HCT116 (cell line): Measurements from ENCODE around the gene FSTL4. TPM values are rescaled to one million over a fixed set of nuclear protein-coding genes. Genes with fewer than 3 reads are reported as not detected.
A peak's percentile ranks its signal among the peaks of the same experiment; 100 is the strongest.

Experiments used
- ATAC-seq: fragments of 200-7000 bp; cut with Tn5 transposase; 2 replicates; pipeline ENCODE4 v1.9.1; 2020; ENCODE audit warnings: mild to moderate bottlenecking, moderate library complexity
- BruUV-seq: library from RNA; stranded (reverse); fragments of 400-500 nt; replicated peaks from 2 replicates; lab custom pipeline; 2021; lab: Mats Ljungman, UMichigan
- CTCF ChIA-PET: fragments of 300-600 bp; sonication (Branson Sonifier 250); formaldehyde crosslinking; loops from one replicate; lab custom pipeline; 2021; ENCODE audit warnings: antibody characterized with exemption; lab: Charles Lee
- POLR2A ChIA-PET: fragments of 300-600, 350-600 bp; sonication (Branson Sonifier 250); formaldehyde crosslinking; loops from one replicate; lab custom pipeline; 2021; ENCODE audit warnings: antibody characterized with exemption; lab: Charles Lee
- RAD21 ChIA-PET, 2 experiments: fragments of 300-600 bp; sonication (Branson Sonifier 250); formaldehyde crosslinking; loops; one replicate each; lab custom pipeline; 2023; ENCODE audit warnings: low total read pairs in 2 of 2; ENCODE audit not compliant: uncharacterized antibody in 2 of 2, unreplicated experiment in 2 of 2, low non-redundant PET in 1 of 2; lab: Charles Lee
- DNase-seq: peaks from one replicate; pipeline ENCODE4 v3.0.0-alpha.2; 2010; ENCODE audit warnings: low read depth, low spot score
- H2AFZ ChIP-seq: fragments of 200-600 bp; shearing (Covaris generic), sonication (generic); 2 replicates; pipeline ENCODE4 v1.6.1; 2017; ENCODE audit warnings: low read depth, mixed run types, mixed read lengths, antibody characterized with exemption, low read length; ENCODE audit not compliant: poor library complexity, severe bottlenecking
- H3K27ac ChIP-seq: 2 replicates; pipeline ENCODE4 v1.5.1; 2012; ENCODE audit warnings: low read depth, low read length
- H3K27me3 ChIP-seq: fragments of 200-600 bp; sonication (generic); 2 replicates; pipeline ENCODE4 v1.6.1; 2016; ENCODE audit warnings: mixed run types, low read length, mixed read lengths; ENCODE audit not compliant: insufficient read depth
- H3K36me3 ChIP-seq, 2 experiments: fragments of 200-500 bp in 1 of 2; fragments of 200-600 bp in 1 of 2; sonication (Bioruptor generic) in 1 of 2; sonication (generic) in 1 of 2; 2 replicates each; pipeline versions ENCODE4 v1.5.1 to v1.6.1; 2014 to 2016; ENCODE audit warnings: low read length in 2 of 2, inconsistent platforms in 1 of 2, mixed read lengths in 1 of 2, mixed run types in 1 of 2; ENCODE audit not compliant: insufficient read depth in 2 of 2, control insufficient read depth in 1 of 2
- H3K4me1 ChIP-seq, 2 experiments: fragments of 200-600 bp in 1 of 2; sonication (generic) in 1 of 2; 2 replicates each; pipeline versions ENCODE4 v1.5.1 to v1.6.1; 2012 to 2017; ENCODE audit warnings: low read length in 2 of 2, inconsistent platforms in 1 of 2, mild to moderate bottlenecking in 1 of 2, mixed read lengths in 1 of 2, mixed run types in 1 of 2, moderate library complexity in 1 of 2; ENCODE audit not compliant: insufficient read depth in 2 of 2, control insufficient read depth in 1 of 2
- H3K4me2 ChIP-seq: fragments of 200-600 bp; sonication (generic); 2 replicates; pipeline ENCODE4 v1.6.1; 2017; ENCODE audit warnings: mixed run types, low read length, mixed read lengths
- H3K4me3 ChIP-seq, 2 experiments: fragments of 200-600 bp in 1 of 2; sonication (generic) in 1 of 2; replicated peaks in 1 of 2; 2 replicates each; pipeline ENCODE4 v1.5.1; 2011 to 2016; ENCODE audit warnings: low read length in 2 of 2, control low read depth in 1 of 2, low read depth in 1 of 2, mild to moderate bottlenecking in 1 of 2, mixed read lengths in 1 of 2, mixed run types in 1 of 2
- H3K79me2 ChIP-seq: fragments of 200-600 bp; sonication (generic); 2 replicates; pipeline ENCODE4 v1.6.1; 2017; ENCODE audit warnings: mild to moderate bottlenecking, mixed run types, low read length, moderate library complexity, mixed read lengths; ENCODE audit not compliant: insufficient read depth
- H3K9ac ChIP-seq: fragments of 200-600 bp; sonication (generic); 2 replicates; pipeline ENCODE4 v1.6.1; 2016; ENCODE audit warnings: low read length, mixed read lengths
- H3K9me2 ChIP-seq: fragments of 200-600 bp; sonication (generic), shearing (Covaris generic); 2 replicates; pipeline ENCODE4 v1.6.1; 2017; ENCODE audit warnings: mixed run types, mild to moderate bottlenecking, moderate library complexity; ENCODE audit not compliant: insufficient read depth
- H3K9me3 ChIP-seq, 2 experiments: fragments of 200-500 bp in 1 of 2; fragments of 200-600 bp in 1 of 2; sonication (Bioruptor generic) in 1 of 2; sonication (generic) in 1 of 2; 2 replicates each; pipeline ENCODE4 v1.6.1; 2014 to 2017; ENCODE audit warnings: low read length in 2 of 2, mixed read lengths in 2 of 2, inconsistent platforms in 1 of 2, low read depth in 1 of 2, mild to moderate bottlenecking in 1 of 2, mixed run types in 1 of 2, moderate library complexity in 1 of 2; ENCODE audit not compliant: control insufficient read depth in 1 of 2, insufficient read depth in 1 of 2
- H4K20me1 ChIP-seq: fragments of 200-600 bp; sonication (generic), shearing (Covaris generic); 2 replicates; pipeline ENCODE4 v1.6.1; 2017; ENCODE audit warnings: mixed run types, mild to moderate bottlenecking, moderate library complexity; ENCODE audit not compliant: insufficient read depth
- FOSL1 ChIP-seq: IDR thresholded peaks from 2 replicates; pipeline ENCODE4 v1.6.1; 2012; ENCODE audit warnings: low read depth
- JUND ChIP-seq: IDR thresholded peaks from 2 replicates; pipeline ENCODE4 v1.6.1; 2012
- POLR2A ChIP-seq: IDR thresholded peaks from 2 replicates; pipeline ENCODE4 v1.7.0; 2011; ENCODE audit warnings: borderline replicate concordance; ENCODE audit not compliant: insufficient read depth, insufficient read length; ENCODE audit errors: extremely low read depth
- SRF ChIP-seq: IDR thresholded peaks from 2 replicates; pipeline ENCODE4 v1.6.1; 2012; ENCODE audit warnings: low read depth
- TCF7L2 ChIP-seq: IDR thresholded peaks from 2 replicates; pipeline ENCODE4 v1.7.0; 2011; ENCODE audit warnings: borderline replicate concordance, inconsistent platforms; ENCODE audit not compliant: insufficient read depth, insufficient read length; ENCODE audit errors: extremely low read depth
- ZNF274 ChIP-seq: fragments of 200-500 bp; sonication (Bioruptor generic); IDR thresholded peaks from 2 replicates; pipeline ENCODE4 v1.6.1; 2014; ENCODE audit warnings: mild to moderate bottlenecking, low read depth, low read length, inconsistent platforms
- intact Hi-C: fragments of 100-400 bp; cut with micrococcal nuclease; formaldehyde crosslinking; loops from 2 replicates; pipeline ENCODE4 v1.10.0; 2022
- total RNA-seq: library from RNA; stranded (reverse); gene quantifications from one replicate; pipeline ENCODE4 v1.2.1, GENCODE V29; 2021; ENCODE audit not compliant: unreplicated experiment
- TF ChIP-seq, protein P1 (sequence below): IDR thresholded peaks from 2 replicates; pipeline ENCODE4 v1.6.1; 2012
- TF ChIP-seq, protein P2 (sequence below): IDR thresholded peaks from 2 replicates; pipeline ENCODE4 v1.6.1; 2012; ENCODE audit warnings: low read depth
- TF ChIP-seq, protein P3 (sequence below): IDR thresholded peaks from 2 replicates; pipeline ENCODE4 v1.6.1; 2011; ENCODE audit warnings: mild to moderate bottlenecking, low read length, moderate library complexity; ENCODE audit not compliant: insufficient replicate concordance; ENCODE audit errors: extremely low read depth

The FSTL4 gene
- total RNA-seq, 1 experiment from 2014 or later = 0.37 TPM

DNA sequence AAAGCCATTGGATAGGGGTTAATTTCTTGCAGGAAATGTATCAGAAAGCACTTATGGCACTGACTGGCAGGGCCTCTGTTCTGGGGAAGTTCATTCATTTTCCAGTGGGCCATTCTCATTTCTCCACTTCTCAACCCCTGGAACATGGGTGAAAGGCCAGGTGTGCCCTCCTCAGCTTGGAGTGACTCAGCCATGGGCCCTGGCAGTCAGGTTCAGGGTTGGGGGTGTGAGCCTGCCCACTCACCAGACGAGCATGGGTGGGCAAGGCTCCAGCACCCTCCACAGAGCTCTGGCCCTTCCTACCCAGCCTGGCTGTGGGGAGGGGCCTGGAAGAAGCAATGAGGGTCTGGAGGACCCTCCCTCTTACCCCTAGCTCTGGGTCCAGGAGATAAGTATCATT lies 386.2 kb downstream of the FSTL4 start (continued):
- TF ChIP-seq, protein P1, sequence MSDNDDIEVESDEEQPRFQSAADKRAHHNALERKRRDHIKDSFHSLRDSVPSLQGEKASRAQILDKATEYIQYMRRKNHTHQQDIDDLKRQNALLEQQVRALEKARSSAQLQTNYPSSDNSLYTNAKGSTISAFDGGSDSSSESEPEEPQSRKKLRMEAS = no peak
- TF ChIP-seq, protein P2, sequence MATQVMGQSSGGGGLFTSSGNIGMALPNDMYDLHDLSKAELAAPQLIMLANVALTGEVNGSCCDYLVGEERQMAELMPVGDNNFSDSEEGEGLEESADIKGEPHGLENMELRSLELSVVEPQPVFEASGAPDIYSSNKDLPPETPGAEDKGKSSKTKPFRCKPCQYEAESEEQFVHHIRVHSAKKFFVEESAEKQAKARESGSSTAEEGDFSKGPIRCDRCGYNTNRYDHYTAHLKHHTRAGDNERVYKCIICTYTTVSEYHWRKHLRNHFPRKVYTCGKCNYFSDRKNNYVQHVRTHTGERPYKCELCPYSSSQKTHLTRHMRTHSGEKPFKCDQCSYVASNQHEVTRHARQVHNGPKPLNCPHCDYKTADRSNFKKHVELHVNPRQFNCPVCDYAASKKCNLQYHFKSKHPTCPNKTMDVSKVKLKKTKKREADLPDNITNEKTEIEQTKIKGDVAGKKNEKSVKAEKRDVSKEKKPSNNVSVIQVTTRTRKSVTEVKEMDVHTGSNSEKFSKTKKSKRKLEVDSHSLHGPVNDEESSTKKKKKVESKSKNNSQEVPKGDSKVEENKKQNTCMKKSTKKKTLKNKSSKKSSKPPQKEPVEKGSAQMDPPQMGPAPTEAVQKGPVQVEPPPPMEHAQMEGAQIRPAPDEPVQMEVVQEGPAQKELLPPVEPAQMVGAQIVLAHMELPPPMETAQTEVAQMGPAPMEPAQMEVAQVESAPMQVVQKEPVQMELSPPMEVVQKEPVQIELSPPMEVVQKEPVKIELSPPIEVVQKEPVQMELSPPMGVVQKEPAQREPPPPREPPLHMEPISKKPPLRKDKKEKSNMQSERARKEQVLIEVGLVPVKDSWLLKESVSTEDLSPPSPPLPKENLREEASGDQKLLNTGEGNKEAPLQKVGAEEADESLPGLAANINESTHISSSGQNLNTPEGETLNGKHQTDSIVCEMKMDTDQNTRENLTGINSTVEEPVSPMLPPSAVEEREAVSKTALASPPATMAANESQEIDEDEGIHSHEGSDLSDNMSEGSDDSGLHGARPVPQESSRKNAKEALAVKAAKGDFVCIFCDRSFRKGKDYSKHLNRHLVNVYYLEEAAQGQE = no peak
- no peak for TF ChIP-seq POLR2A
- TF ChIP-seq, protein P3, sequence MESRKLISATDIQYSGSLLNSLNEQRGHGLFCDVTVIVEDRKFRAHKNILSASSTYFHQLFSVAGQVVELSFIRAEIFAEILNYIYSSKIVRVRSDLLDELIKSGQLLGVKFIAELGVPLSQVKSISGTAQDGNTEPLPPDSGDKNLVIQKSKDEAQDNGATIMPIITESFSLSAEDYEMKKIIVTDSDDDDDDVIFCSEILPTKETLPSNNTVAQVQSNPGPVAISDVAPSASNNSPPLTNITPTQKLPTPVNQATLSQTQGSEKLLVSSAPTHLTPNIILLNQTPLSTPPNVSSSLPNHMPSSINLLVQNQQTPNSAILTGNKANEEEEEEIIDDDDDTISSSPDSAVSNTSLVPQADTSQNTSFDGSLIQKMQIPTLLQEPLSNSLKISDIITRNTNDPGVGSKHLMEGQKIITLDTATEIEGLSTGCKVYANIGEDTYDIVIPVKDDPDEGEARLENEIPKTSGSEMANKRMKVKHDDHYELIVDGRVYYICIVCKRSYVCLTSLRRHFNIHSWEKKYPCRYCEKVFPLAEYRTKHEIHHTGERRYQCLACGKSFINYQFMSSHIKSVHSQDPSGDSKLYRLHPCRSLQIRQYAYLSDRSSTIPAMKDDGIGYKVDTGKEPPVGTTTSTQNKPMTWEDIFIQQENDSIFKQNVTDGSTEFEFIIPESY = no peak
- no peak for TF ChIP-seq ZNF274
- no peak for TF ChIP-seq TCF7L2
- TF ChIP-seq, all 23 proteins: peak for 0

DNA sequence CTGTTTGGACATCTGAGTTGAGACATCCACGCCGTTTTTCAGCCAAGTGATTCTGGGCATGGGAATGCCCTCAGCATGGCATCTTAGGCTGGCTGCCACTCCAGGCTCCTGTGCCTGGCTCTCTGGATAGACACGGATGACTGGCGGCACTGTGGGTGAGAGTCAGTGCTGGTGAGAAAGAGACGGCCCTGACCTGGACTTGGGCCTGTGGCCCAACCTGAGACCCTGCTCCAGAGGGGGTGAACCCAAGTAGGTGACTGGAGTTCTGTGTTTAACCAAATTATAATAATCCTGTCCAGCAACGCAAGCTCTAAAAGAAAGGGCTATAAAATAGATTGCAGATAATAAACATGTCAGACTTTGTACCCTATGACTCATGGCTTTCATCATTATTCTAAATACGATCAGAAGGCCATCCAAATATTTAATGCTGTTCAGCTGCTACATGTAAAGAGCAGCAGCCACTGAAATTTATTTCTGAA lies 386.6 kb downstream of the FSTL4 start:
- Histone ChIP-seq H3K36me3 (no peaks in the 10 kb centered on the region), H3K27me3 (no peaks in the 10 kb centered on the region), H2AFZ (no peak overlapping the region), H3K27ac (no peak overlapping the region; the same call in 1 of the 2 replicates), H3K4me2 (peak overlapping the region; percentile 55), H3K9ac (no peak overlapping the region), H3K9me2 (no peaks in the 10 kb centered on the region), H3K9me3 (no peaks in the 10 kb centered on the region), H3K4me1 (peaks cover 21 to 43% of the 10 kb centered on the region in 2 experiments), H4K20me1 (no peaks in the 10 kb centered on the region), H3K79me2 (no peaks in the 10 kb centered on the region), H3K4me3 (peak overlapping the region in 1 of 2 experiments; percentile 5; a peak in 1 of 4 replicates)
- POLR2A ChIA-PET = no interaction called here
- RAD21 ChIA-PET = no interaction called here
- no TSS peak for BruUV-seq
- ATAC-seq (peak; percentile 46), DNase-seq (no peak)
- intact Hi-C loops = no loop called here
- TF ChIP-seq JUND (peak; percentile 34; the same call in 1 of the 2 replicates), FOSL1 (peak; percentile 61), SRF (no peak)
- CTCF ChIA-PET = interaction anchor here (3.0 kb wide), 1 partner anchor 22 kb away, joined by 11 read pairs; no protein-coding TSS in a partner anchor
